MM.1S (cell line): ENCODE results near the gene AATK.

ENCODE experiments used
- EZH2 ChIP-seq: fragments of 300-600 bp; sonication (generic); optimal IDR thresholded peaks from 2 replicates; pipeline ENCODE3; 2017; ENCODE audit warnings: low read depth, mild to moderate bottlenecking, antibody characterized with exemption, low read length, mixed read lengths
- TF ChIP-seq, protein P1 (sequence below): fragments of 300-600 bp; sonication (generic); IDR thresholded peaks from 2 replicates; pipeline ENCODE4 v1.5.1; 2016; ENCODE audit warnings: antibody characterized with exemption, low read length, mixed read lengths

DNA sequence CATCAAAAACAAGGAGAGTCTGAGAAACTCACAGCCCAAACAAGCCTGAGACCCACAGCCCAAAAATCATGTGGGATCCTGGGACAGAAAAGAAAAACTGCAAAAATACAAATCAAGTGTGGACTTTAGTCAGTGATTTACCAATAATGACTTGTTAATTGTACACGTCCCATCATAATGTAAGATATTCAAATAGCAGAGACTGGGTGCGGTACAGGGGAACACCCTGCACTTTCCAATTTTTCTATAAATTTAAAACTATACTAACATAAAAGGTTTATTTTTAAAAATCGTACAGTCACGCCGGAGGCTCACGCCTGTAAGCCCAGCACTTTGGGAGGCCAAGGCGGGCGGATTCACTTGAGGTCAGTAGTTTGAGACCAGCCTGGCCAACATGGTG, 48.0 kb upstream of the AATK start:
- TF ChIP-seq EZH2 = no peak
- TF ChIP-seq, protein P1, sequence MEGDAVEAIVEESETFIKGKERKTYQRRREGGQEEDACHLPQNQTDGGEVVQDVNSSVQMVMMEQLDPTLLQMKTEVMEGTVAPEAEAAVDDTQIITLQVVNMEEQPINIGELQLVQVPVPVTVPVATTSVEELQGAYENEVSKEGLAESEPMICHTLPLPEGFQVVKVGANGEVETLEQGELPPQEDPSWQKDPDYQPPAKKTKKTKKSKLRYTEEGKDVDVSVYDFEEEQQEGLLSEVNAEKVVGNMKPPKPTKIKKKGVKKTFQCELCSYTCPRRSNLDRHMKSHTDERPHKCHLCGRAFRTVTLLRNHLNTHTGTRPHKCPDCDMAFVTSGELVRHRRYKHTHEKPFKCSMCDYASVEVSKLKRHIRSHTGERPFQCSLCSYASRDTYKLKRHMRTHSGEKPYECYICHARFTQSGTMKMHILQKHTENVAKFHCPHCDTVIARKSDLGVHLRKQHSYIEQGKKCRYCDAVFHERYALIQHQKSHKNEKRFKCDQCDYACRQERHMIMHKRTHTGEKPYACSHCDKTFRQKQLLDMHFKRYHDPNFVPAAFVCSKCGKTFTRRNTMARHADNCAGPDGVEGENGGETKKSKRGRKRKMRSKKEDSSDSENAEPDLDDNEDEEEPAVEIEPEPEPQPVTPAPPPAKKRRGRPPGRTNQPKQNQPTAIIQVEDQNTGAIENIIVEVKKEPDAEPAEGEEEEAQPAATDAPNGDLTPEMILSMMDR = no peak
